Stimulated activated CD8-positive, alpha-beta memory T cell treated with anti-CD3 and anti-CD28 coated beads, Interleukin-4, amount 100 ng/mL, for 24 hours (primary cell): Measurements from ENCODE around the gene PTCRA.
A peak's percentile ranks its signal among the peaks of the same experiment; 100 is the strongest.
"Not testable (repeated sequence)": the region's sequence is repeated elsewhere in the genome, so short reads cannot be mapped to it uniquely, and the experiment has no call there.

ENCODE experiments used
- DNase-seq: peaks from one replicate; pipeline ENCODE4 v3.0.0-alpha.2; 2020; ENCODE audit warnings: low read depth

PTCRA gene

DNA sequence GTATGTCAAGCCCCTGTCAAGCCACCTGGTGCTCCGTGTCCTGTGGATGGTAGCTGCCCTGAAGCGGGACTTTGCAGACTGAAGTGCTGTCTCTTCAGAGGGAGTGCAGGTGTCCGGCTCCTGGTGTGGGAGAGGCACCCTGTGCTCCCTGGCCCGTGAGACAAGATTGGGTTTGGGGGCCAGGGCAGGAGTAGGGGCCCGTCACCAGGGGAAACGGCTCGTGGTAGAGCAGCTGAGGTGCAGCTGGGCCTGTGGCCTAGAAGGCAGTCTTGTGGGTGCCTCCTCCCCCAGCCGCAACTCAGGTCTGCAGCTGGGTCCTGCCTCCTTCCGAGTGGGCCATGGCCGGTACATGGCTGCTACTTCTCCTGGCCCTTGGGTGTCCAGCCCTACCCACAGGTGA is at the start of gene PTCRA:
Gene PTCRA, plus strand, starts transcription at position 322 of the 400 bp plus-strand sequence. Its CDS starts 17 bp downstream, at position 339.
- no peak for DNase-seq

DNA sequence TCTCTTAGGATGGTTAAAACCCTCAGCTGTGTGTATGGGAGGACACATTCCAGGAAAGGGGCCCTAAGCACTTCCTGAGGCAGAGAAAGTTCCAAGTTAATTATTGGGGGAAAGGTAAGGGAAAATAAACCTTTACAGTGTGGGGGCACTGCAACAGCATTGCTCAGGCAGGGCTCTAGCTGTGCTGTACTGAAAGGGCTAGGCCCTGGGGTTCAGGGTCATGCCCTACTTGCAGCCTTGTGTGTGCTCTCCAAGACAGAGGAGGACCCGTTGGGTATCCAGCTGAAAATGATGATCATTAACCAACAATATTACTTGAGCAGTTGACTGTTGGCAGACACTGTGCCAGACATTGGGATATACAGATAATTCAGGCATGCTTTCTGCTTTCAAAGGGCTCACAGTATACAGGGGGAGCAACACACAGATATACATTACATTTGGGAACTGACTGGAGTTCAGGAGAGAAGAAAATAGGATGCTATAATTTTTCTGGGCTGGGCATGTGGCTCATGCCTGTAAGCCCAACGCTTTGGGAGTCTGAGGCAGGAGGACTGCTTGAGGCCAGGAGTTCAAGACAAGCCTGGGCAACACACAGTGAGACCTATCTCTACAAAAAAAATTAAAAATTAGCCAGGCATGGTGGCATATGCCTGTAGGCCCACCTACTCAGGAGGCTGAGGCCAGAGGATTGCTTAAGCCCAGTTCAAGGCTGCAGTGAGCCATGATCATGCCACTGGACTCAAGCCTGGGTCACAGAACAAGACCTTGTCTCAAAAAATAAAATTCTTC is 45.5 kb upstream of the PTCRA start:
- DNase-seq = no peak

DNA sequence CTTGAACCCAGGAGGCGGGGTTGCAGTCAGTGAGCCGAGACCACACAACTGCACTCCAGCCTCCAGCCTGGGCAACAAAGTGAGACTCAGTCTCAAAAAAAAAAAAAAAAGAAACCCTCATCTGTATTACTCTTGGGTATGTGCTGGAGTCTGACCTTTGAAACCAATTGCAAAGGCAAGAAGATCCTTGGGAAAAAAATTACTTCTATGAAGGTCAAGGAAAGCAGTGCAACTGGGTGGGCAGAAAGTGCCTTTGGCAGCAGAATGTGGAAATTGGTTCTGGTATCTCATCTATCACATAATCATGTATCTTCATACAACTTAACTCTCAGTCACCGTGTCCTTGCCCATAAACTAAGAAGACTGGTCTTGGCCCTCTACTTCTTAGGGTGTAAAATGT is 44.1 kb upstream of the PTCRA start:
- DNase-seq = no peak

DNA sequence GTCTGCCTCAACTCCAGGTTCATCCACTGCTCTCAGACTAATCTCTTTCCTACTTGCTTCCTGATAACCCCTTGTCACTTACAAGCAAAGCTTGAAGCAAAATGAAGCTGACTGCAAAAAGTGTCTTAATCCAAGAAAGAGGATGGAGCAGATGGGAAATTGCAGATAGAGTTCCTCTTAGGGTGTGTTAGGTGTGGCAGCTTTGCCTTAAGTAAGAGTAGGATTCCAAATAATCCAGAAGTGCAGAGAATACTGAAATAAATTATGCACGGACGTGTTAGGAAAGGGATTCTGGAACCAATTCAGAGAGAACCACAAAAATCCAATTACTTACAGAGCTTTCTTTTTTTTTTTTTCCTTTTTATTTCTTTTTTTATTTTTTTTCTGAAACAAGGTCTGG is 42.5 kb upstream of the PTCRA start:
- DNase-seq = no peak

- DNase-seq = no peak
Observed at GRCh38 chr6:42877695-42878094, 38.2 kb upstream of the PTCRA start.

GRCh38 chr6:42879372-42880239 is 36.2 kb upstream of the PTCRA start, which contains the start of gene RPL7L1:
RPL7L1 (plus strand) TSS chr6:42879616; CDS start chr6:42879911, 295 bp downstream.
- peak; percentile 65 for DNase-seq

DNA sequence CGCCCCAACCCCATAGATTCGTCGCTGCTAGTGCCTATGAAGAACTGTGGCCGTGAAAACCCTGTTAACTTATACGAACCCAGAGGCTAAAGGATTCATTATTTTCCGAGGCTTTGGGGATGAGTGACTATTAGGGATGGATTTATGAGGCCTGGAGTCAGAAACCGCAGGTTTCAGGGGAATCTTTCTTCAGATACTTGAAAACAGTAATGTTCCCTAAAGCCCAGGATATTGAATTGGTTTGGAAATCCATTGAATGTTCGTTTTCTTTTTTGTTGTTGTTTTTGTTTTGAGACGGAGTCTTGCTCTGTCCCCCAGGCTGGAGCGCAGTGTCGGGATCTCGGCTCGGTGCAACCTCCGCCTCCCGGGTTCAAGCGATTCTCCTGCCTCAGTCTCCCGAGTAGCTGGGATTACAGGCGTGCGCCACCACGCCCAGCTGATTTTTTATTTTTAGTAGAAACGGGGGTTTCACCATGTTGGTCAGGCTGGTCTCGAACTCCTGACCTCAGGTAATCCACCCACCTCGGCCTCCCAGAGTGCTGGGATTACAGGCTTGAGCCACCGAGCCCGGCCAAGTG is 35.5 kb upstream of the PTCRA start:
- DNase-seq = not testable (repeated sequence)

DNA sequence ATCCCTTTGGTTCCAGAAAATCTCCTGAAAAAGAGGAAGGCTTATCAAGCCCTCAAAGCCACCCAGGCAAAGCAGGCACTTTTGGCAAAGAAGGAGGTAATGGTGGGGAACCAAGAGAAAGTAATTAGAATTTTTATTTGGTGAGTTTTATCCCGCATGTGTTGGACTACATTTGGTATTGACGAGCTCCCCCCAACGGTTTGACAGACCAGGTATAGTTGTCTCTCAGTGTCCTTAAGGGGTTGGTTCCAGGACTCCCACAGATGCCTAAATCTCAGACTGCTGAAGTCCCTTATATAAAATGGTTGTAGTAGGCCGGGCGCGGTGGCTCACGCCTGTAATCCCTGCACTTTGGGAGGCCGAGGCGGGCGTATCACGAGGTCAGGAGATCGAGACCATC is 35.0 kb upstream of the PTCRA start:
- DNase-seq = not testable (repeated sequence)

GRCh38 chr6:42885702-42886101 is 30.2 kb upstream of the PTCRA start:
- no peak for DNase-seq

DNA sequence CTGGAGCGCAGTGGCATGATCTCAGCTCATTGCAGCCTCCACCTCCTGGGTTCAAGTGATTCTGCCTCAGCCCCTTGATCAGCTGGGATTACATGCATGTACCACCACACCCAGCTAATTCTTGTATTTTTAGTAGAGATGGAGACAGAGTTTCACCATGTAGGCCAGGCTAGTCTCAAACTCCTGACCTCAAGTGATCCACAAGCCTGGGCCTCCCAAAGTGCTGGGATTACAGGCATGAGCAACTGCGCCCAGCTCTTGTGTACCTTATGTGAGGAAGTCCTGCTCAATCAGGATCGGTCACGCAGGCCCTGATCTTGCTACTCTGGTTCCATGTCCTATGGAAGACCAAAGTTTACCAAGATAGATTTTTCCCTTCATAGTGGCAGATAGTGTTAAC is 27.7 kb upstream of the PTCRA start:
- DNase-seq = not testable (repeated sequence)

DNA sequence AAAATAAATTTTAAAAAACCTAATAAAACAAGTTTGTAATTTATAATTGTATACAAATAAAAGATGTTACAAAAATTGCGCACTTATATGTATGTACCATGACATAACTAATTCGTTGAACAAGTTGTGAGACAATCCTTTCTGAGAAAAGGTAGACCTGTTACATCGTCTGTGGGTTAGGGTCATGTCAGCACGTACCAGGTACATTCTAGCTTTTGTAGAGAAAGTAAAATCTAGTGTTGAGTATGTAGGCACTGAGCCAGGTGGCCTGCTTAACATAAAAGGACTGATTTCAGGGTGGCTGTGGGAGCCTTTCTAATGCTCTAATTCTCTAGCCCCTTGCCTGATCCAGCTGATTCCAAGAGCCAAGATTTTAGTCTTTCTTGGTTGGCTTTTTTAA is 26.0 kb upstream of the PTCRA start:
- DNase-seq = no peak

DNA sequence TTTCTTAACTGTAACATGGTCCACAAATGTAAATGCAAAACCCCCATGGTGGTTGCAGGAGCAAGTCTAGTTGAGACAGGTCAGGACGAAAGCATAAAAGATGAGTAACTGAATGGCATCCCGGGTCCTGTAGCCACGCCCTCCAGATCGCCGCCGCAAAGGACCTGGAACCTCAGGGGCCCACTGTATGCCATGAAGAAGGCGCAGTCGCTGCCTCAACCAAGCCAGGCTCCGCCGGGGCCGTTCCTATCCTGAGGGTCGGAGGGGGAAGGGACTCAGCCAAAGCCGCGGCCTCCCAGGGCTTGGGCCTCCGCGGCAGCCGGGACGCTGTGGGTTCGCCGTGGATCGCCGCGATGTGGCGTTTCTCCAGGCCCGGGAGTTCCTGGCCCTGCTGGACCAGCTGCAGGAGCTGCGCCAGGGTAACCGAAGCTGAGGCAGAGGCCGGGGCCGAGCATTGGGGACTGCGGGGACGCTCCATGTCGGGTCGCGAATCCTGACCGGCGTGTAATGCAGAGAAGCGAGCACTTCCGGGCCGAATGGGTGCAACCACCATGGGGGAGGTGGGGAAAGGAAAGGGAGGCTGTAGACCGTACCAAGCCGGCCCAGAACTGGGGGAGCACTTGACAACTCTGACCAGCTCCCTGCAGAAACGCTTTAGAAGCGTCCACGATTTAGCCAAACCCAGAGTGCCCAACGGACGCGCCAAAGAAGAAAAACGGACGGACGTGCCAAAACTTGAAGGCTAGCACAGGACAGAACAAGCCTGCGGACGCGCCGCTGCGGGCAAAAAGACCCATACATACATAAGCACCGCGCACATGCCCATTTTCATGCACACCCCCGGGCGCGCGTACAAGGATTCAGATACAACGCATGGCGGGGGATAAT is 25.3 kb upstream of the PTCRA start:
- DNase-seq = peak; percentile 82

DNA sequence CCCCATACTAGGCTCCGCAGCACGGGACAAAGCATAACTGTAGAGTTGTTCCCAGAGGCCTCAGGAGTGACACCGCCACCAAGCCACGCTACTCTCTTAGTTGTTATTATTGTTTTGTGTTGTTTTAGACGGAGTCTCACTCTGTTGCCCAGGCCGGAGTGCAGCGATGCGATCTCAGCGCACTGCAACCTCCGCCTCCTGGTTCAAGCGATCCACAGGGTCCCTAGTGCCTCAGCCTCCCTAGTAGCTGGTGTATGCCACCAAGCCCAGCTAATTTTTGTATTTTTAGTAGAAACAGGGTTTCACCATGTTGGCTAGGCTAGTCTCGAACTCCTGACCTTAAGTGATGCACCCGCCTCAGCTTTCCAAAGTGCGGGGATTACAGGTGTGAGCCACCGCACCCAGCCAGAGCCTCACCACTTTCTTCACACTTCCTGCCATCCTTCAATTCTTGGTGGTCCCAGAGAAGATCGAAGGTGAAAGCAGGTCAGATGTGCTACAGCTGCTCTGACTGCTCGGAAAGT is 24.6 kb upstream of the PTCRA start:
- no peak for DNase-seq

DNA sequence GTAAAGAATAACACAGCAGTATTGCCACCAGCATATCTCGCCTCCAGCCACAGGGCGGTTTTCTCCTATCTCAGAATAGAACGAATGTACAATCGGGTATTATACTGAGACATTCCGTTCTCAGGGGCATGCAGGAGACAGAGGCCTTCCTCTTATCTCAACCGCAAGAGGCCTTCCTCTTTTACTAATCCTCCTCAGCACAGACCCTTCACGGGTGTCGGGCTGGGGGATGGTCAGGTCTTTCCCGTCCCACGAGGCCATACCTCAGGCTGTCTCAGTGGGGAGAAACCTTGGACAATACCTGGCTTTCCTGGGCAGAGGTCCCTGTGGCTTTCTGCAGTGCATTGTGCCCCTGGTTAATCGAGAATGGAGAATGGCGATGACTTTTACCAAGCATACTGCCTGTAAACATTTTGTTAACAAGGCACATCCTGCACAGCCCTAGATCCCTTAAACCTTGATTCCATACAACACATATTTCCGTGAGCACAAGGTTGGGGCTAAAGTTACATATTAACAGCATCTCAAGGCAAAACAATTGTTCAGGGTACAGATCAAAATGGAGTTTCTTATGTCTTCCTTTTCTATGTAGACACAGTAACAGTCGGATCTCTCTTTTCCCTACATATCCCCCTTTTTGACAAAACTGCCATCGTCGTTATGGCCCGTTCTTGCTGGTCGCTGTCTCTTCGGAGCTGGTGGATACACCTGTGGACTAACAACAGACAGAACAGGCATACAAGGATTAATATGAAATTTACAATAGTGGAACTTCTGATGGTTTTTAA is 21.6 kb upstream of the PTCRA start:
- not testable (repeated sequence) for DNase-seq

DNA sequence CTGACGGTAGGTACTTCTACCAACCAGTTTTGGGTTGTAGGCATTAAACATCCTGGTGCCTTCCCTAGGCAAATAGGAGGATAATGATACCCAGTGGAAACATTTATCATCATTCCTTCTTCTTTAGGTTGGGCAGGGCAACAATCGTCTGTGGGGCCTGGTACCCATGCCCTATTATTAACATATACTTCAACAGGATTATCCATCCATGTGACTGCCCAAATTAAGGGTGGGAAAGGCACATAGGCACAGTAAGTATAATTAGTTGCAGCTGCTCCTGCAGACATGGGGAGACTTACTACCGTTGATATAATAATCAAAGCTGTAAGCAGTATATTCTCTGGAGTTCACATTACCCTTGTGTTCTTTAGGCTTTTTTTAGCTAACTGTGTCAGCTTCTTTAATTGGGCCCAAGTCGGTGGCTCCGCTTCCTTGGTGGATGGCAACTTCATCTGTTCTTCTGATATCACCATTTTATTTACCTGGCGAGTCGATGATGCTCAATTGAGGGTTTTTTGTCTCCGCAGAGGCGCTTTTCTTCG is 19.6 kb upstream of the PTCRA start:
- no peak for DNase-seq

- peak; percentile 50 for DNase-seq
Observed at GRCh38 chr6:42898891-42899361, 16.9 kb upstream of the PTCRA start.

- no peak for DNase-seq
Observed at GRCh38 chr6:42899871-42900270, 16.0 kb upstream of the PTCRA start.

DNA sequence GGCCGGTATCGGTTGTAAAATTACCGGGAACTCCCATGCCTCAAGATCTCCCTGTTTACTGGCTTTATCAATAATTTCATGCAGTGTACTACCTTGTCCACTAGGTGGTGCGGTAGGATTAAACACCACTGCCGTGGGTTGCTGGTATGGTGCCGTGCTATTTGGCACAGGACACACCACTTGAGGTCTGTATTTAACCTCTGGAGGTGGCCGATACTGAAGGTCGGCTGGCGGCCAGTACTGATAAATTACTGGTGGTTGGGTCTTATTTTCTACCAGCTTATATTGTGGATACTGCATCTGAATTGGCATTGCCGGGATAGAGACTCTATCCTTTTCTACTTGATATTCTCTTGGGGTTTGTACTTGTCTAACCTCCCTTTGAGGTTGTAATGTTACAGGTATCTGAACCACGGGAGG is 14.3 kb upstream of the PTCRA start:
- no peak for DNase-seq

GRCh38 chr6:42902429-42903263 is 13.2 kb upstream of the PTCRA start:
- DNase-seq = not testable (repeated sequence)
